Chondrocyte (in vitro differentiated cells): ENCODE measurements around the gene REPS2. TPM values are rescaled to one million over a fixed set of nuclear protein-coding genes. Genes with fewer than 3 reads are reported as not detected.
A peak's percentile ranks its signal among the peaks of the same experiment; 100 is the strongest.

Experiments used
- DNase-seq: peaks from one replicate; pipeline ENCODE4 v3.0.0; 2021; ENCODE audit warnings: mixed read lengths, low spot score
- H3K27ac Mint-ChIP-seq: one replicate; pipeline ENCODE4 v1.8.0; 2021; ENCODE audit warnings: mild to moderate bottlenecking, moderate library complexity, mixed read lengths; ENCODE audit not compliant: unreplicated experiment
- H3K27me3 Mint-ChIP-seq: 2 replicates; pipeline ENCODE4 v1.8.0; 2021; ENCODE audit warnings: low read depth, mixed read lengths
- H3K36me3 Mint-ChIP-seq: 2 replicates; pipeline ENCODE4 v1.8.0; 2021; ENCODE audit warnings: low read depth, mixed read lengths
- H3K4me1 Mint-ChIP-seq: 2 replicates; pipeline ENCODE4 v1.8.0; 2021; ENCODE audit warnings: low read depth, mild to moderate bottlenecking, mixed read lengths
- H3K4me3 Mint-ChIP-seq: one replicate; pipeline ENCODE4 v1.8.0; 2021; ENCODE audit warnings: mild to moderate bottlenecking, moderate library complexity, mixed read lengths; ENCODE audit not compliant: unreplicated experiment
- H3K9me3 Mint-ChIP-seq: 2 replicates; pipeline ENCODE4 v1.8.0; 2021; ENCODE audit warnings: low read depth, mixed read lengths
- CTCF ChIP-seq: fragments of 200-600 bp; sonication (generic); IDR thresholded peaks from 2 replicates; pipeline ENCODE4 v1.5.0; 2021; ENCODE audit warnings: antibody characterized with exemption, mild to moderate bottlenecking, moderate library complexity
- total RNA-seq: library from RNA; stranded (reverse); gene quantifications from 3 replicates; pipeline ENCODE4 v1.2.1, GENCODE V29; 2021

The REPS2 gene
- total RNA-seq, 1 donor from 2014 or later = 2.4 TPM

- H3K4me3 Mint-ChIP-seq = no peak overlapping the region
- H3K27me3 Mint-ChIP-seq = peaks cover 3% of the 10 kb centered on the region
- no peaks in the 10 kb centered on the region for H3K9me3 Mint-ChIP-seq
- DNase-seq = no peak
- peaks cover 41% of the 10 kb centered on the region for H3K4me1 Mint-ChIP-seq
- no peaks in the 10 kb centered on the region for H3K36me3 Mint-ChIP-seq
- H3K27ac Mint-ChIP-seq = no peak overlapping the region
- TF ChIP-seq CTCF = no peak
These were observed 81.5 kb downstream of the REPS2 start for GRCh38 chrX:17027931-17028330.

GRCh38 chrX:17028356-17028755, 81.9 kb downstream of the REPS2 start:
- DNase-seq = no peak
- Mint-ChIP-seq H3K27ac (no peak overlapping the region), H3K27me3 (peaks cover 3% of the 10 kb centered on the region), H3K4me3 (no peak overlapping the region), H3K4me1 (peaks cover 45% of the 10 kb centered on the region), H3K9me3 (no peaks in the 10 kb centered on the region), H3K36me3 (no peaks in the 10 kb centered on the region)
- no peak for TF ChIP-seq CTCF

- Mint-ChIP-seq H3K4me3 (no peak overlapping the region), H3K9me3 (no peaks in the 10 kb centered on the region), H3K27ac (no peak overlapping the region), H3K27me3 (peaks cover 2% of the 10 kb centered on the region), H3K4me1 (peaks cover 37% of the 10 kb centered on the region), H3K36me3 (peaks cover 1% of the 10 kb centered on the region)
- no peak for DNase-seq
- no peak for TF ChIP-seq CTCF
These were observed 83.6 kb downstream of the REPS2 start for GRCh38 chrX:17030092-17030491.

GRCh38 chrX:17030580-17031270, 84.3 kb downstream of the REPS2 start:
- Mint-ChIP-seq H3K4me1 (peaks cover 37% of the 10 kb centered on the region), H3K27me3 (peaks cover 2% of the 10 kb centered on the region), H3K27ac (no peak overlapping the region), H3K4me3 (no peak overlapping the region), H3K9me3 (no peaks in the 10 kb centered on the region), H3K36me3 (peaks cover 2% of the 10 kb centered on the region)
- no peak for DNase-seq
- no peak for TF ChIP-seq CTCF

- Mint-ChIP-seq H3K36me3 (peaks cover 2% of the 10 kb centered on the region), H3K4me3 (no peak overlapping the region), H3K4me1 (peaks cover 37% of the 10 kb centered on the region), H3K27ac (peak overlapping the region; percentile 46), H3K9me3 (no peaks in the 10 kb centered on the region), H3K27me3 (peaks cover 7% of the 10 kb centered on the region)
- no peak for DNase-seq
- TF ChIP-seq CTCF = no peak
These were observed 85.4 kb downstream of the REPS2 start for GRCh38 chrX:17031827-17032226.
